Effector memory CD4-positive, alpha-beta T cell (primary cell): ENCODE measurements around the gene UBASH3A.

Experiments
- DNase-seq, 3 donors: peaks; one replicate each; pipeline ENCODE4 v3.0.0-alpha.2; 2020
- H3K27ac ChIP-seq: 2 replicates; pipeline ENCODE4 v1.7.0; 2013; ENCODE audit warnings: mild to moderate bottlenecking, low read length, moderate library complexity; ENCODE audit not compliant: insufficient read depth, poor library complexity, severe bottlenecking
- H3K27me3 ChIP-seq: replicated peaks from 2 replicates; pipeline ENCODE4 v1.7.0; 2013; ENCODE audit warnings: mild to moderate bottlenecking, low read length; ENCODE audit not compliant: insufficient read depth, control insufficient read depth, poor library complexity, severe bottlenecking
- H3K36me3 ChIP-seq: 2 replicates; pipeline ENCODE4 v1.7.0; 2013; ENCODE audit warnings: mild to moderate bottlenecking, low read length, moderate library complexity; ENCODE audit not compliant: control insufficient read depth, insufficient read depth
- H3K4me1 ChIP-seq: 2 replicates; pipeline ENCODE4 v1.7.0; 2013; ENCODE audit warnings: low read length, mild to moderate bottlenecking; ENCODE audit not compliant: control insufficient read depth, insufficient read depth, poor library complexity, severe bottlenecking
- H3K4me3 ChIP-seq: 2 replicates; pipeline ENCODE4 v1.7.0; 2013; ENCODE audit warnings: low read length, low read depth, mild to moderate bottlenecking; ENCODE audit not compliant: insufficient read depth, poor library complexity, severe bottlenecking
- H3K9me3 ChIP-seq: 2 replicates; pipeline ENCODE4 v1.7.0; 2013; ENCODE audit warnings: mild to moderate bottlenecking, low read length, moderate library complexity; ENCODE audit not compliant: control insufficient read depth

The UBASH3A gene

DNA sequence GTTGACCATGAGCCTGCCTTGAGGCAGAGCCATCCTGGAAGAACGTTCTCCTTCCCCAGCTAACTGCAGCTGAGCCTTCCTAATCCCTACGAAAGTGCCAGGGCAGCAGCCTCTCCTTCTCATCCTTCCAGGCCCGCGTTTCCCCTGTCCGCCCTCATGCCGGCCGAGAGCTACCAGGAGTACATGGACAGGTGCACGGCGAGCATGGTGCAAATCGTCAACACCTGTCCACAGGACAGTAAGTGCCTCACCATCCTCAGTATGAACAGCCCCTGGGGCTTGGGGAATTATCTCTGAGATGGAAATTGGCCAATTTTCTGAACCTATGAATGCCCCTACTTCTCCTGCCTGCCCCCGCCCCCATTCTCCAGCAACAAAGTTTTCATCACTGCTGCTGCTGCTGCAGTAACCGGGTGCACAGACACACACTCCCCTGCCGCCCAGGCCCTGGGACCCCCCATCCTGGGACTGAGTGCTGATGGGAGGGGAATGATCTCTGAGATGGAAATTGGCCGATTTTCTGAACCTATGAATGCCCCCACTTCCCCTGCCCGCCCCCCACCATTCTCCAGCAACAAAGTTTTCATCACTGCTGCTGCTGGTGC lies 39.6 kb downstream of the UBASH3A start:
- Histone ChIP-seq H3K27me3 (no peaks in the 10 kb centered on the region), H3K4me1 (no peaks in the 10 kb centered on the region), H3K27ac (no peak overlapping the region), H3K4me3 (no peak overlapping the region), H3K36me3 (peaks cover 75% of the 10 kb centered on the region), H3K9me3 (no peaks in the 10 kb centered on the region)
- DNase-seq = no peak

DNA sequence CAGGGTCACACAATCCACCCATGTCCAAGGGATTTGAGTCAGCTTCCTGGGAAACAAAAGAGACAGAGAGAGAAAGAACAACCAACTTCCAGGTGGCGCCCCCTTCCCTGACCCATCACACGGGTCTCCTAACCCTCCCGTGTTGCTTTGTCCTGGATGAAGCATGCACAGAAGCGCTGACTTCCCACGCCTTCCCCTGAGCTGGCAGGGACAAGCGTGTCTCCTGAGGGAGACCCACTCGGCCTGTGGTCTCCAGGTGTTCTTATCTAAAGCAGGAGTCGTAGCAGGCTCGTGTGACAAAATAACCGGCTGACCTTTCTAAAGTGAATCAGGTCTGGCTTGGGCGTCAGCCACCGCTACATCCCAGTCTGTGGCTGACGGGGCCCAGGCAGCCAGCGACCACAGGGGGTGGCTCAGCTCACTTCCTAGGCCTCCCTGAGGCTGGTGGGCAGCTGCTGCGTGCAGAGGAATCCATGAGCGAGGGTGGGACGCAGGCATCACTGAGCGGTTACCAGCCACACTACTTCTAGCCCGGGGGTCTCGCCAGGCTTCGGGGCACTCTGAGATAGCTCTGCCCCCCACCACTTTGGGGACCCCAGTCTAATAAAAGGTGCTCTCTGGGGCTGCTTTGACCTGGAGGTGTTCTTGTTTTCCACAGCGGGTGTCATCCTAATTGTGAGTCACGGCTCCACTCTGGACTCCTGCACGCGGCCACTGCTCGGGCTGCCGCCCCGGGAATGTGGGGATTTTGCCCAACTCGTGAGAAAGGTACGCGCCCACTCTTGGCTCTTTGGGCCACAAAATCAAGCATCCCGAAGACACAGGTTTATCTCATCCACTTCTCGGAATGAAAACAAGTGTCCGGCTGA lies 40.4 kb downstream of the UBASH3A start:
- Histone ChIP-seq H3K9me3 (no peaks in the 10 kb centered on the region), H3K4me1 (no peaks in the 10 kb centered on the region), H3K27ac (no peak overlapping the region), H3K4me3 (no peak overlapping the region), H3K36me3 (peaks cover 67% of the 10 kb centered on the region), H3K27me3 (no peaks in the 10 kb centered on the region)
- DNase-seq = no peak

DNA sequence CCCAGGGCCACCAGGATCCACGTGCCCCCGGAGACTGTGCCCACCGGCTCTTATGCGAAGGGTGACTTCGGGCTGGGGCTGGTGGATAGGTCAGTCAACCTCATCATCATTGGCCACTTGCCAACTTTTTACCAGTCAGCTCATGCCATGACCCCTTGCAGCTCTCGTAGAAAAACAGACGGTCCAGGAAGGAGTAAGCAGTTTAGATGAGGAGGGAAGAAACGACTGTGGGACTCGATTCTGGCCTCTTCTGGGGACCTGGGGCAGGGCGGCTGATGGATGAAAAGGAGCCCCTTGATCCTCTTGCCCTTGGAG lies 41.0 kb downstream of the UBASH3A start:
- Histone ChIP-seq H3K4me1 (no peaks in the 10 kb centered on the region), H3K27me3 (no peaks in the 10 kb centered on the region), H3K36me3 (peaks cover 61% of the 10 kb centered on the region), H3K27ac (no peak overlapping the region), H3K9me3 (no peaks in the 10 kb centered on the region), H3K4me3 (no peak overlapping the region)
- DNase-seq = no peak

DNA sequence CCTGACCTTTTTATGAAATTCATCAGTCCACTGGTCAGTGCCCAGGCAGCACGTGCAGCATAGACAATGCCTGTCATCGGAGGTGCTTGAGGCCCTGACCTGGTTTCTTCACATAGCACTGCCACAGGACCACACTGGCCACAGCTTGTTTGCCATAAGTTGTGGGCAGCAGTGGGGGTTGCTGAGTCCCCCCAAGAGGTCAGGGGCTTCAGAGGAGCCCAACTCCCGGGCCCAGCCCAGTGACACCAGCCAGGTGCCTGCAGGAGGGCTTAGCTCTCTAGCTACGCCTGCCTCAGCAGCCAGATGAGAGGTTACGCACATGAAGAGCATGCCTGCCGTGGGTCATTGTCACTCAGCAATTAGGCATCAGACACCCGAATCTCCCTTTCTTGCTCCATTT lies 41.6 kb downstream of the UBASH3A start:
- Histone ChIP-seq H3K4me1 (peaks cover under 1% of the 10 kb centered on the region), H3K27me3 (no peaks in the 10 kb centered on the region), H3K36me3 (peaks cover 57% of the 10 kb centered on the region), H3K4me3 (no peak overlapping the region), H3K9me3 (no peaks in the 10 kb centered on the region), H3K27ac (no peak overlapping the region)
- DNase-seq = no peak

DNA sequence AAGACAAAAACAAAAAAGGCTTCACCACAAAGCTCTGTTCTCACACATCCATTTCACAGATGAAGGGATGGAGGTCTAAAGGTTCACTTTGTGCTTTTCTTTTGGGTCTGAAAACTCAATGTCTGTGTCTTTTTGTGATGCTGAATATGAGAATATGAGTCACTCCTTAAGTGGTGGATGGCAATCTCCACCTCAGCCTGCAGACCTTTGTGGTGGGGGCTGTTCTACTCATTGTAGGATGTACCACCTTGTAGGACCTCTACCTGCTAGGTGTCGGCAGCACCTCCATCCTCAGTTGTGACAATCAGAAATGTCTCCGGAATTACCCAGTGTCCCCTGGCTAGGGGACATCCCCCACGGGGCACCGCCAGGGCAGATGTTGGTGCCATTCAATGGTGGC lies 42.8 kb downstream of the UBASH3A start:
- H3K27me3 ChIP-seq = no peaks in the 10 kb centered on the region
- H3K4me3 ChIP-seq = no peak overlapping the region
- H3K9me3 ChIP-seq = no peaks in the 10 kb centered on the region
- peaks cover 4% of the 10 kb centered on the region for H3K4me1 ChIP-seq
- H3K36me3 ChIP-seq = peaks cover 53% of the 10 kb centered on the region
- no peak for DNase-seq
- no peak overlapping the region for H3K27ac ChIP-seq

DNA sequence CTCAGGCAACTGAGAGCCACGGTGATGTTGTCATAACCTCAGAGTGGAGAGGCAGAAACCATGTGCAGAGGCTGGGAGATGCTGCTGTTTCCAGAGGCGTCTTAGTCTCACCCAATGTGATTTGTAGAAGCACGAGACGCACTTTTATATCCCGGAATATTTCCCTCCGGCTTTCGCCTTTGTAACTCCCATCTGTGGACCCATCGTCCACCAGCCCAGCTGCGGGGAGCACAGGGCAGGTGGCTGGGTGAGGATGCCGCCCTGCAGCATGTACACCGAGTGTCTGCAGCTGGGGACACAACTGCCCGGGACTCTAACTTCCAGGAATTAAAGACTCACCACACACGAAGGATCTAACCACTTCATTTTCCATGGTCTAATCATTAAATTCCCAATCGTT lies 43.5 kb downstream of the UBASH3A start:
- Histone ChIP-seq H3K27me3 (no peaks in the 10 kb centered on the region), H3K27ac (no peak overlapping the region), H3K4me1 (peaks cover 4% of the 10 kb centered on the region), H3K36me3 (peaks cover 46% of the 10 kb centered on the region), H3K4me3 (no peak overlapping the region), H3K9me3 (no peaks in the 10 kb centered on the region)
- DNase-seq = no peak

DNA sequence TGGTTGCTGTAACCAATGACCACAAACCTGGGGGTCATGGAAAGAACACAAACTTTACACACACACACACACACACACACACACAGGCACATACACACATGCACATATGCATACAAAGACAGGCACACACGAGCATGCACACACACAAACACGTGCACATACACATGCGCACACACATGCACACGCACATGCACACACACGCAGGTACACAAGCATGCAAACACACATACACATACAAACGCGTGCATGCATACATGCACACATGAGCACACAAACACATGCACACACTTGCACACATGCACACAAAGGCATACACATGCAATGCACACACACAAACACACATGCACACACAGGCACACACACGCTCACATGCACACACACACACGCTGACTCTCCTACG lies 44.0 kb downstream of the UBASH3A start:
- no peaks in the 10 kb centered on the region for H3K27me3 ChIP-seq
- H3K4me1 ChIP-seq = peaks cover 4% of the 10 kb centered on the region
- no peaks in the 10 kb centered on the region for H3K9me3 ChIP-seq
- H3K4me3 ChIP-seq = no peak overlapping the region
- DNase-seq = no peak
- no peak overlapping the region for H3K27ac ChIP-seq
- H3K36me3 ChIP-seq = peaks cover 46% of the 10 kb centered on the region

DNA sequence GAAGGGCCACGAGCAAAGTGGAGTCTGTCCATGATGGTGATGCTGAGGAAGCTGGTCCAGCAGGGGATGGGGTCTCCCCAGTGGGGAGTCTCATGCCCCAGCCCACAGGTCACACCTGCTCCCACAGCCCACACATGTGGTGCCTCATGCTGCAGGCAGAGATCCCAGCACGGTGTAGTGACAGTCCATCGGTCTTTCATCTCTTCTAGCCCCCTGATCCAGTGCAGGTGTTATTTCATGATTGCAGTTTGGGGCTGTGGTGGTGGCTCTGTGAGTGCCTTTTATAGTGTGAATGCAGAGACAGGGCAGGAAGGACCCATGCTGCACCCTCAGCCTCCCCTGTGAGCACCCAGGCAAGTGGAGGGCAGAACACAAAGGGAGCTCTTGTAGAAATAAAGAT lies 45.0 kb downstream of the UBASH3A start:
- H3K9me3 ChIP-seq = no peaks in the 10 kb centered on the region
- H3K4me3 ChIP-seq = no peak overlapping the region
- H3K4me1 ChIP-seq = peaks cover 4% of the 10 kb centered on the region
- no peaks in the 10 kb centered on the region for H3K27me3 ChIP-seq
- peaks cover 37% of the 10 kb centered on the region for H3K36me3 ChIP-seq
- no peak overlapping the region for H3K27ac ChIP-seq
- DNase-seq = no peak

DNA sequence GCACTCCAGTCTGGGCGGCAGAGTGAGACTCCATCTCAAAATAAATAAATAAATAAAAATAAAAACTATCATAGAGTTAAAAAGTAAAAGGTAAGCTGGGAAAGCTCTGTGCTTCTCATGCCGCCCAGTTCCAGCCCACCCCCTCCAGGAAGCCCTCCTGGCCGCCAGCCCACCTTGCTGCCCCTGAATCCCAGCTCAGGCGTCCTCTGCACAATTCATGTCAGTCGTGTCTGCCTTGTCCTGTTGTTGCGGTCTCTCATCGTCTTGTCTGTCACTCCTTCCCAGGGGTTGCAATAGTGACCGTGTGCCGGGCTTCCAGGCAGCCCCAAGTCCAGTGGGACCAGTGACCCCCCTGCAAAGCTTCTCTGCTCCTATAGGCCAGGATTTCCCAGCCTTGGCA lies 48.2 kb downstream of the UBASH3A start:
- DNase-seq = no peak
- no peak overlapping the region for H3K4me3 ChIP-seq
- H3K36me3 ChIP-seq = peaks cover 13% of the 10 kb centered on the region
- no peak overlapping the region for H3K27ac ChIP-seq
- H3K9me3 ChIP-seq = no peaks in the 10 kb centered on the region
- H3K4me1 ChIP-seq = peaks cover 4% of the 10 kb centered on the region
- H3K27me3 ChIP-seq = no peaks in the 10 kb centered on the region

DNA sequence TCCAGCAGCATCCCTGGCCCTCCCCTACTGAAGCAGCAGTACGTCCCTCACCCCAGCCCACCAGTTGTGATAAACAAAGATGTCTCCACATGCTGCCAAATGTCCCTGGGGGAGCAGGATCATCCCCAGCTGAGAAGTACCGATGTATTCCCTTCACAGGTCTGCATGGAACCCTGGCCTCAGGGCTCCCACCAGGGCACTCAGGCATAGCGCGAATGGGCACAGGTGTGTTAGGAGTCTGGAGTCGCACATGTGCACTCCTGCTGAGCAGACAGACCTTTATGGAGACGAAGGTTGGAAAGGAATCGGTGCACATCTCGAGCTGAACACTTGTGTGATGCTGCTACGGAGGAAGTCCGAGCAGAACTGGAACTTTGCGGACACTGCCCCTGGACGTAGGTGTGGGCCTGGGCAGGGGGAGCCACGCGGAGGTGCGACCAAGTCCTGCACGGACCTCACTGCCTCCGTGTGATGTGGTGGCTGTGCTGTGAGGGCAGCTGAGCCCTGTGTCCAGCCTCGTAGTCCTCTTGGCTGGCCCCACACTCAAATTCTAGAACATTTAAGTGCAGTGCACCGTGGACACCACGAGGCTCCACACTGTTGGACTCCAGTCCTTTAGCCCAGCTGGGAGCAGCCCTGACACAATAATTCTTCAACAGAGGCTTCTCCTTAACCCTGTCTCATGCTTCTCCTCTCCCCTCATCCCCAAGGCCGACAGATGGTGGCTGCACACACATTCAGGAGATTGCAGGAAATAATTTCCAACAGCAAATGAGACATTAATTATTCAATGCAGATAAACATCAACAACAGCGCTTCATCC lies 48.9 kb downstream of the UBASH3A start:
- no peak for DNase-seq
- peaks cover 6% of the 10 kb centered on the region for H3K36me3 ChIP-seq
- H3K4me3 ChIP-seq = no peak overlapping the region
- H3K9me3 ChIP-seq = no peaks in the 10 kb centered on the region
- H3K4me1 ChIP-seq = peaks cover 4% of the 10 kb centered on the region
- H3K27me3 ChIP-seq = no peaks in the 10 kb centered on the region
- no peak overlapping the region for H3K27ac ChIP-seq
